GM10266 (cell line): ENCODE measurements around the gene PDE9A.

ENCODE experiments used
- DNase-seq: peaks from one replicate; pipeline ENCODE4 v3.0.0; 2012; ENCODE audit errors: extremely low spot score
- TF ChIP-seq, protein P1 (sequence below): IDR thresholded peaks from 2 replicates; pipeline ENCODE4 v1.5.1; 2012; ENCODE audit warnings: mild to moderate bottlenecking, low read depth; ENCODE audit not compliant: control insufficient read depth, insufficient read depth; ENCODE audit errors: missing control alignments

Gene PDE9A

DNA sequence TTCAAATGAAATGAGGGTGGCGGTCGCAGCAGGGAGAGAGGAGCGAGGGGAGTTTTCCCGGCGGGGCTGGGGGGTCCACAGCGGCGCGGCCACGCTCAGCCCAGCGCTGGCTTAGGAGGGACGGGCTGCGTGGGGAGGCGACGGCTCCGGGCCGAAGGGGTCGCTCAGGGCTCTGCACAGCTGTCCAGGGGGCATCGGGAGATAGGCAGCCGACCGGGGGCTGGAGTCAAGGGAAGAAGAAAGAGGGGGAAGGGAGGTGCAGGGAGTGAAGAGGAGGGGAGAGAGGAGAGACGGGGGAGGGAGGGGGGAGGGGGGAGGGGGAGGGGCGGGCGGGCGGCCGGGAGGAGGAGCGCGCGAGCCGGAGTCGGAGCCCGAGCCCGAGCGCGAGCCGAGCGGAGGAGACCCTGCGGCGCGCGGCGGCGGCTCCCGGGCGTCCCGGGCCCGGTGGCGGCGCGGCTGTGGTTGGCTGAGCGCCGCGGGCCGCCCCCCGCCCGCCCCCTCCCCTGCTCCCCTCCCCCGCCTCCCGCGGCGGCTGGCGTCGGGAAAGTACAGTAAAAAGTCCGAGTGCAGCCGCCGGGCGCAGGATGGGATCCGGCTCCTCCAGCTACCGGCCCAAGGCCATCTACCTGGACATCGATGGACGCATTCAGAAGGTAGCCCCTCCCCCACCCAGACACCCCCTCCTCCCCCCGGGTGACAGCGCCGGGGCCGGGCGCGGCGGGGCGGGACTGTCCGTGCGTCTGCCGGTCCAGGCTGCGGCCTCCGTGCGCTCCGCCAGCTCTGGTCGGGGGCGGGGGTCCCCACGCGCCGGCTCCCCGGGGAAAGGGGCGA is at the start of gene PDE9A:
Gene PDE9A, plus strand, starts transcription at position 391 of the 831 bp plus-strand sequence. Its CDS starts 194 bp downstream, at position 585.
- peak; percentile 74 for DNase-seq
- TF ChIP-seq, protein P1, sequence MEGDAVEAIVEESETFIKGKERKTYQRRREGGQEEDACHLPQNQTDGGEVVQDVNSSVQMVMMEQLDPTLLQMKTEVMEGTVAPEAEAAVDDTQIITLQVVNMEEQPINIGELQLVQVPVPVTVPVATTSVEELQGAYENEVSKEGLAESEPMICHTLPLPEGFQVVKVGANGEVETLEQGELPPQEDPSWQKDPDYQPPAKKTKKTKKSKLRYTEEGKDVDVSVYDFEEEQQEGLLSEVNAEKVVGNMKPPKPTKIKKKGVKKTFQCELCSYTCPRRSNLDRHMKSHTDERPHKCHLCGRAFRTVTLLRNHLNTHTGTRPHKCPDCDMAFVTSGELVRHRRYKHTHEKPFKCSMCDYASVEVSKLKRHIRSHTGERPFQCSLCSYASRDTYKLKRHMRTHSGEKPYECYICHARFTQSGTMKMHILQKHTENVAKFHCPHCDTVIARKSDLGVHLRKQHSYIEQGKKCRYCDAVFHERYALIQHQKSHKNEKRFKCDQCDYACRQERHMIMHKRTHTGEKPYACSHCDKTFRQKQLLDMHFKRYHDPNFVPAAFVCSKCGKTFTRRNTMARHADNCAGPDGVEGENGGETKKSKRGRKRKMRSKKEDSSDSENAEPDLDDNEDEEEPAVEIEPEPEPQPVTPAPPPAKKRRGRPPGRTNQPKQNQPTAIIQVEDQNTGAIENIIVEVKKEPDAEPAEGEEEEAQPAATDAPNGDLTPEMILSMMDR: no peak

DNA sequence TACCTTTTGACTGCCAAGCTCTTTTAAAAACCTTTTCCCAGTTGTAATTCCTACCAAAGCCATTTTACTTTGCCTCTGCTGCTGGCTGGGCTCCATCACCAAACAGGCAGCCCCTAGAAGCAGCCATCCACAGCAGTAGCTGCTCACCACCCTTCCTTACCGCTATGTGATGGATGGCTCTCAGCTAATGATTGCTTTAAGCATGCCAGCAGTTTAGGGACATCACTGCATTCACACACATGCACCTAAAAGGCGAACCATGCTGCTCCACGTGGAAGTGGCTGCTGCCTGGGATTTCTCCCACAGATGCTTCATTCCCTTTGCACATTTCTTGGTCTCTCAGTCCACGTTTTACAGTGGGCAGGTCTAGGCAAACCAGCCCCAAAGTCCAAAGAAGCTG is 46.3 kb upstream of the PDE9A start:
- TF ChIP-seq, protein P1: no peak
- no peak for DNase-seq

DNA sequence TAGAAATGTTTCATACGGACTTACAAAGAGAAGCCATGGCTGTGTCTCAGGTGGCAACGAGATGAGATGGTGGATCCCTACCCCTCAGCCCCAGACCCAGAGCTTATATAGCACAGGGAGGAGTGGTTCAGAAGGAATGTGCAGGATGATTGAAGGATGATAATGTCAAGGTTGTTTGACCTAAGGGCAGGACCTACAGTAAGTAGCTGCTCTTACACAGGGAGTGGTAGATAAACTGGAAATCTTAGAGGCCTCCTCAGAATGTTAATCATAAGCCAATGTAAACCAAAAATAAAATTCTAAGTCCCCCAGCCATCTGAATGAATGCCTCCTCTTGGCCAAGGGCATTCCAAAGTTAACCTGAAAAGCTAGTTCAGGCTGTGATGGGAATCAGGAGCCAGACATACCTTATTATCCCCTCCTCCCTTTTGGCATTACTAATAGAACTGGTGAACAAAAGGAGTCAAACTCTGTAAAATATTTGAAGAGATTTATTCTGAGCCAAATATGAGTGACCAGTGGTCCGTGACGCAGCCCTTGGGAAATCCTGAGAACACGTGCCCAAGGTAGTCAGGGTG is 45.8 kb upstream of the PDE9A start:
- no peak for DNase-seq
- TF ChIP-seq, protein P1: no peak

GRCh38 chr21:42608446-42608845 is 45.0 kb upstream of the PDE9A start:
- DNase-seq: no peak
- TF ChIP-seq, protein P1: no peak

DNA sequence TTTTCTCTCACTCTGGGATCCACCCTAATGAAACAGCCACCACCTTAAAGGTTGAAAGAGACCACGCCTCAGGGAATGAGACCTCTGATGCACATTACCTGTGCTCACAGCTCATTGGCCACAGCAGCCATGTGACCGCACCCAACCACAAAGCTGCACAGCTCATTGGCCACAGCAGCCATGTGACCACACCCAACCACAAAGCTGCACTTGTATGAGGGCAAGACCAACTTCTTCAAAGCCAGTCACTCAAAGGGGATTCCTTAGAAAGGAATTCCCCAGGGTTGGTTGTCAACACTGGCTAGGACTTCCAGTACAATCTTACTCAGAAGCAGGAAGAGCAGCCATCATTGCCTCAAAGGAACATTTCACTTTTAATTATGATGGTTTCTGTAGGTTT is 43.6 kb upstream of the PDE9A start:
- TF ChIP-seq, protein P1: no peak
- peak; percentile 43 for DNase-seq

DNA sequence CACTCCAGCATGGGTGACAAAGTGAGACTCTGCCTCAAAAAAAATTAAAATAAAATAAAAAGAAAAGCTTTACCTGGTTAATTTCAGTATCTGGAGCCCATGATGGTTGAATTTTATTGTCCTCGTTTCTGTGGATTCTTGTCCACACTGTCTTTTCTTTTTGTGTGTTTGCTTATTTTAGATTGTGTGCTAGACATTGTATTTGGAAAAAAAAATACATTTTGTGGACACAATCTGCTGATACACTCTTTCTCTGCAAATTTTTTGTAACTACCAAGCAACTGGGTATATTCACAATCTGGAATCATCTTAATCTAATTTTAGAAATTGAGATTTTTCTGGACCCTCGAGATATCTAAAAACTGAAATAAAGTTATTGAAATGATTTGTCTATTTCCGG is 41.6 kb upstream of the PDE9A start:
- TF ChIP-seq, protein P1: no peak
- no peak for DNase-seq

DNA sequence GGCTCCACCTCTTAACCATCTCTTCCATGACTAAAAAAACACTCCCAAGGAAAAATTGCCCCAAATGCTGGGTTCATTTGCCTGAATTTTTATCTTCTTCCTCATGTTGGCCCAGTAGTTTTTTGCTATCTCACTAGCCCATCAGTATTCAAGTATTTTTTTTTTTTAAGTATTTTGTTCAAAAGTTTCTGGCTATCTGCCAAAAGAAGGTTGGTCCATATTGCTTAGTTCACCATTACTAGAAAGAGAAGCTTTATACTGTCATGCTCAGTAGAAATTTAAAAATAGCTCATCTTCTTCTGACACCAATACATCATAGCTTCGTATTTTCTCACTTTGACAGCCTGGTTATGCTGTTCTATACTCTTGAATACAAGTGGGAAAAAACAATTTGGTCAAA is 41.0 kb upstream of the PDE9A start:
- TF ChIP-seq, protein P1: no peak
- DNase-seq: no peak
